SIG-M5 (cell line): ENCODE results near the gene TRIP11.

Source experiments
- DNase-seq: peaks from one replicate; lab custom pipeline; 2025; lab: John Stamatoyannopoulos, UW

Gene TRIP11

GRCh38 chr14:91953170-91953985 lies 86.5 kb downstream of the TRIP11 start:
- DNase-seq: no peak

- DNase-seq: no peak
Measured at GRCh38 chr14:91947475-91948184, 92.2 kb downstream of the TRIP11 start, which contains the start of gene FBLN5. FBLN5 (minus strand) TSS chr14:91947694; CDS start chr14:91947229, 465 bp downstream.

GRCh38 chr14:91946622-91947474 lies 93.0 kb downstream of the TRIP11 start:
- no peak for DNase-seq

GRCh38 chr14:91945751-91946621 lies 93.9 kb downstream of the TRIP11 start:
- DNase-seq: no peak

GRCh38 chr14:91942946-91943345 lies 96.9 kb downstream of the TRIP11 start:
- DNase-seq: no peak

GRCh38 chr14:91942128-91942527 lies 97.7 kb downstream of the TRIP11 start:
- DNase-seq: no peak

GRCh38 chr14:91940209-91940608 lies 99.7 kb downstream of the TRIP11 start:
- DNase-seq: no peak

- no peak for DNase-seq
Measured at GRCh38 chr14:91935586-91935985, 104.3 kb downstream of the TRIP11 start.

- DNase-seq: no peak
Measured at GRCh38 chr14:91934554-91935285, 105.1 kb downstream of the TRIP11 start.

- no peak for DNase-seq
Measured at GRCh38 chr14:91931478-91932088, 108.3 kb downstream of the TRIP11 start.

- no peak for DNase-seq
Measured at GRCh38 chr14:91929700-91930099, 110.2 kb downstream of the TRIP11 start.

GRCh38 chr14:91927800-91928199 lies 112.1 kb downstream of the TRIP11 start:
- no peak for DNase-seq

GRCh38 chr14:91927191-91927590 lies 112.7 kb downstream of the TRIP11 start:
- no peak for DNase-seq

- DNase-seq: no peak
Measured at GRCh38 chr14:91926131-91926890, 113.5 kb downstream of the TRIP11 start.

GRCh38 chr14:91925727-91926121 lies 114.1 kb downstream of the TRIP11 start:
- DNase-seq: no peak

- no peak for DNase-seq
Measured at GRCh38 chr14:91925001-91925726, 114.7 kb downstream of the TRIP11 start.

GRCh38 chr14:91920526-91920925 lies 119.3 kb downstream of the TRIP11 start:
- no peak for DNase-seq

- DNase-seq: no peak
Measured at GRCh38 chr14:91919814-91920213, 120.0 kb downstream of the TRIP11 start.
